ENCODE results near the gene KCNJ5.

The KCNJ5 gene

DNA sequence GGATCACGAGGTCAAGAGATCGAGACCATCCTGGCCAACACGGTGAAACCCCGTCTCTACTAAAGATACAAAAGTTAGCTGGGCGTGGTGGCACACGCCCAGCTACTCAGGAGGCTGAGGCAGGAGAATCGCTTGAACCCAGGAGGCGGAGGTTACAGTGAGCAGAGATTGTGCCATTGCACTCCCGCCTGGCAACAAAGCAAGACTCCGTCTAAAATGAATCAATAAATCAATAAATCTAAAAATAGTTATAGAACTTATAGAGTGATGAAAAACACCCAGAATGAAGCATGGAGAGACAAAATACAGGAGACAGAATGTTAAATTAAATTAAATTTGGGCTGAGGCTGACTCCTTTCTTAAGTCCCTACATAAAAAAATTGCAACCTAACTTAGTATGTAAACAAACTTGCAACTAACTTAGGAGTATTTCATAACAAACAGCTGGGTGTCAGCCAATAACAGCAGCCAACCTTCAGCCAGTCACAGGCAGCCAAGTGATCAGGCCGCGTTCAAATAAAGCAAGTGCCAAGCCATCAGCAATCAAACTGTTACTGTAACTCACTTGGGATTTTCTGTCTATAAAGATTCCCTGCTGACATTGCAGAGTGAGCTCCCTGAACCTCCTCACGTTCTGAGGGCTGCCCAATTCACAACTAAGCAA is 58.8 kb downstream of the KCNJ5 start:
- no peak overlapping the region for H3K4me3 ChIP-seq (ENCODE audit: low read depth, low read length)
- POLR2A ChIA-PET, result no interaction called here
- TF ChIP-seq, protein P1, sequence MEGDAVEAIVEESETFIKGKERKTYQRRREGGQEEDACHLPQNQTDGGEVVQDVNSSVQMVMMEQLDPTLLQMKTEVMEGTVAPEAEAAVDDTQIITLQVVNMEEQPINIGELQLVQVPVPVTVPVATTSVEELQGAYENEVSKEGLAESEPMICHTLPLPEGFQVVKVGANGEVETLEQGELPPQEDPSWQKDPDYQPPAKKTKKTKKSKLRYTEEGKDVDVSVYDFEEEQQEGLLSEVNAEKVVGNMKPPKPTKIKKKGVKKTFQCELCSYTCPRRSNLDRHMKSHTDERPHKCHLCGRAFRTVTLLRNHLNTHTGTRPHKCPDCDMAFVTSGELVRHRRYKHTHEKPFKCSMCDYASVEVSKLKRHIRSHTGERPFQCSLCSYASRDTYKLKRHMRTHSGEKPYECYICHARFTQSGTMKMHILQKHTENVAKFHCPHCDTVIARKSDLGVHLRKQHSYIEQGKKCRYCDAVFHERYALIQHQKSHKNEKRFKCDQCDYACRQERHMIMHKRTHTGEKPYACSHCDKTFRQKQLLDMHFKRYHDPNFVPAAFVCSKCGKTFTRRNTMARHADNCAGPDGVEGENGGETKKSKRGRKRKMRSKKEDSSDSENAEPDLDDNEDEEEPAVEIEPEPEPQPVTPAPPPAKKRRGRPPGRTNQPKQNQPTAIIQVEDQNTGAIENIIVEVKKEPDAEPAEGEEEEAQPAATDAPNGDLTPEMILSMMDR (IDR thresholded peaks at IDR 0.05; ENCODE audit: insufficient read depth, low read length, missing control alignments), result no peak
- no peak for DNase-seq (ENCODE audit: low read depth, low spot score)
- CTCF ChIA-PET, result interaction anchor here (6.4 to 12.5 kb wide), 2 partner anchors 8 to 64 kb away, joined by 89 to 102 read pairs; no protein-coding TSS in a partner anchor

DNA sequence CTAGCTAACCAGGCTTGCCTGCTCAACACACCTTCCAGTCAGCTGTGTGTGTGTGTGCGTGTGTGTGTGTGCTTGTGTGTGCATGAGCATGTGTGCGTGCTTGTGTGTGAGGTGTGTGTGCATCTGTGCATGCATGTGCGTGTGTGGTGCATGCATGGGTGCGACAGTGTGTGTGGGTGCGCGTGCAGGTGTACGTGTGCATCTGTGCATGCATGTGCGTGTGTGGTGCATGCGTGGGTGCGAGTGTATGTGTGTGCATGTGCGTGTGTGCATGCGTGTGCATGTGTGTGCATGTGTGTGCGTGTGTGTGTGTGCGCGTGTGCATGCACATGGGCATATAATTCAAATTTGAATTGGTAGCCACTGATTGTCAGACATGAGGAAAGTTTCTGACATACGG is 62.0 kb downstream of the KCNJ5 start:
- POLR2A ChIA-PET, result no interaction called here
- no peak for DNase-seq (ENCODE audit: low read depth, low spot score)
- no peak overlapping the region for H3K4me3 ChIP-seq (ENCODE audit: low read depth, low read length)
- CTCF ChIA-PET, result interaction anchor here (1.3 to 11.1 kb wide), 3 partner anchors 45 to 72 kb away, joined by 3 to 488 read pairs (median 12); partner anchors contain the start of gene KCNJ5
- TF ChIP-seq, protein P1 (IDR thresholded peaks at IDR 0.05; ENCODE audit: insufficient read depth, low read length, missing control alignments), result no peak

DNA sequence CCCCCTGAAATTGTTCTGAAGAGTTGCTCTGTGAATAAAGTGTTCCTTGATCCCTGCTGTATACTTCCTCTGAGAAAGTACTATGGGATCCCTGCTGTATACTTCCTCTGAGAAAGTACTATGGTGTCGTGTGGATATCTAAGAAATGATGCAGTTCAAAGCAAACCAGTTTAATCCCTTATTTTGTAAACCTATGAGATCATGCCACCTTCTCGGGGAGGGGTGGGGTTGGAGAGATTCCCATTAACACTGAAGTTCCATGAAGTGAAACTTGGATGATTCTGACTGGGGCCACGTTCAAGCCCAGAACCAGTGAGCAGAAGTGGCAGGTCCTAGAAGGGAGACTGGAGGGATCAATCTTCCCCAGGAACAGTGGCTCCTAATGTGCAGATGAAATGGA is 64.5 kb downstream of the KCNJ5 start:
- TF ChIP-seq, protein P1 (IDR thresholded peaks at IDR 0.05; ENCODE audit: insufficient read depth, low read length, missing control alignments), result no peak
- POLR2A ChIA-PET, result no interaction called here
- CTCF ChIA-PET, result interaction anchor here (0.7 to 11.1 kb wide), 20 partner anchors 10 to 933 kb away, joined by 4 to 488 read pairs (median 8); partner anchors contain the start of genes KCNJ5 and TP53AIP1
- DNase-seq (ENCODE audit: low read depth, low spot score), result no peak
- H3K4me3 ChIP-seq (ENCODE audit: low read depth, low read length), result no peak overlapping the region

DNA sequence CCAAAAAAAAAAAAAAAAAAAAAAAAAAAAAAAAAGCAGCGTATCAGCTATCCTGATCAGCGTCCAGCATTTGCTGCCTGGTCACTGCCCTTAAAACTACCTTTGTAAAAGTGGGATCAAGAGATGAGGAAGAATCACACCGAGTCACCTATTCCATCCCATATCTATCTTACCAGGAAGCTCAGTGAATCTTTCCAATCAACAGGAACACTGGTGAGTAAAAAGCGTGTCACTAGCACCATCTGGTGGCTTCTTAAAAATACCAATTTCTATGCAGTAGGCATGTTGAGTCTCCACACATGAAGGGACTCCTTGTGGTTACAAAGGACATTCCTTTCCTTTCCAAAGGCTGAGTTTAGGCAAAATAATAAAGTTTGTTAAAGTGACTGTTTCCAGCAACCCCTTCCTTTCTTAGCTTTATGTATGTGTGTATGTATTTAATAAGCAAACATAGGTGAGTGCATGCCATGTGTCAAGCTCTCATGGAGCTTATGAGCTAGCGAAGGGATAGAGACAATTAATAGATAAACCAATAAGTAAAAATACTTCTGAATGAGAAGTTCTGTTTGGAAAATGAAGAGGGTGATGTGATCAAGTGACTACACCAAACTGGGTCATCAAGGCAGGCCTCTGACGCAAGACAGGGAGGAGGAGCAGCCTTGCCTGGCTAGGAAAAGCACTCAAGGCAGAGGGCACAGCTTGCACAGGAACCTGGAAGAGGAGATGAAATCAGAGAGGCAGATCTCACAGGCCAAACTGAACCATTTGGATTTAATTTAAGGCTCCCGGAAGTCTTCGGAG is 65.4 kb downstream of the KCNJ5 start:
- POLR2A ChIA-PET, result no interaction called here
- no peak overlapping the region for H3K4me3 ChIP-seq (ENCODE audit: low read depth, low read length)
- DNase-seq (ENCODE audit: low read depth, low spot score), result peak; percentile 26
- CTCF ChIA-PET, result interaction anchor here (0.6 to 11.1 kb wide), 46 partner anchors 9 to 934 kb away, joined by 3 to 488 read pairs (median 6); partner anchors contain the start of genes KCNJ1, KCNJ5 and TP53AIP1
- TF ChIP-seq, protein P1 (IDR thresholded peaks at IDR 0.05; ENCODE audit: insufficient read depth, low read length, missing control alignments), result peak; percentile 57

DNA sequence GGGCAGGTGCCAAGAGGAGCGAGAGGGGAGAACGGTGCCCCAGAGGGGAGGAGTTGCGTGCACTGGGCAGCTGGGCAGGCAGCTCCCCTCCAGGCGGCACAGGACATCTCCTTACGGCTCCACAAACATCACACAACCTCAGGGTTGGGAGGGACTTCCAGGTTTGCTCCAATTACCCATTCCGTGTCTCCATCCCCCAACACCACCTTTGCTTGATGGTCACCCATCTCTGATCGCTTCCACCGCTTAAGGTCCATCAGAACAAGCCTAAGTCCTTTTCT is 66.0 kb downstream of the KCNJ5 start:
- no peak for DNase-seq (ENCODE audit: low read depth, low spot score)
- TF ChIP-seq, protein P1 (IDR thresholded peaks at IDR 0.05; ENCODE audit: insufficient read depth, low read length, missing control alignments), result no peak
- CTCF ChIA-PET, result interaction anchor here (0.9 to 11.1 kb wide), 34 partner anchors 9 to 930 kb away, joined by 3 to 488 read pairs (median 7); partner anchors contain the start of genes KCNJ1, KCNJ5 and TP53AIP1
- no peak overlapping the region for H3K4me3 ChIP-seq (ENCODE audit: low read depth, low read length)
- POLR2A ChIA-PET, result no interaction called here

DNA sequence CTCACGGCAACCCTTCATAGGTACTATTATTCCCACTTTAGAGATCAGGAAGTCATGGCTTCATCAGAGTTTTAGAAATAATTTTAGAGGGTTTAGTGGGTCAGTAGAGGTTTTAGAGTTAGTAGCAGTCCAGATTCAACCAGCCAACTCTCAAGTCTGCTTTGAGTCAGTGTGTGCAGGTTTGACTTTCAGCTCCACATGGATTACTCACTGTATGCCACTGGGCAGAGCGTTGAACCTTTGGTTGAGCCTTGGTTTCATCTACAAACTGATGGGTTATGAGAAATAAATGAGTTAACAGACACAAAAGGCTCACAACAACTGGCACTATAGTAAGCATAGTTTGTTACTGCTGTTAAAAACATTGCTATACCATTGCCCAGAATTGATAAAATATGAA is 70.5 kb downstream of the KCNJ5 start:
- no peak for DNase-seq (ENCODE audit: low read depth, low spot score)
- TF ChIP-seq, protein P1 (IDR thresholded peaks at IDR 0.05; ENCODE audit: insufficient read depth, low read length, missing control alignments), result no peak
- H3K4me3 ChIP-seq (ENCODE audit: low read depth, low read length), result no peak overlapping the region
- ChIA-PET POLR2A (no interaction called here), CTCF (interaction anchor here (1.1 to 11.1 kb wide), 2 partner anchors 73 to 789 kb away, joined by 3 to 488 read pairs; partner anchors contain the start of gene KCNJ5)
